GM19240 (cell line): ENCODE measurements around the gene USH1G.
A peak's percentile ranks its signal among the peaks of the same experiment; 100 is the strongest.
"Not testable (repeated sequence)": the region's sequence is repeated elsewhere in the genome, so short reads cannot be mapped to it uniquely, and the experiment has no call there.

ENCODE experiments used
- DNase-seq: peaks from one replicate; pipeline ENCODE4 v3.0.0; 2011; ENCODE audit warnings: low spot score; ENCODE audit not compliant: insufficient read length

The USH1G gene

DNA sequence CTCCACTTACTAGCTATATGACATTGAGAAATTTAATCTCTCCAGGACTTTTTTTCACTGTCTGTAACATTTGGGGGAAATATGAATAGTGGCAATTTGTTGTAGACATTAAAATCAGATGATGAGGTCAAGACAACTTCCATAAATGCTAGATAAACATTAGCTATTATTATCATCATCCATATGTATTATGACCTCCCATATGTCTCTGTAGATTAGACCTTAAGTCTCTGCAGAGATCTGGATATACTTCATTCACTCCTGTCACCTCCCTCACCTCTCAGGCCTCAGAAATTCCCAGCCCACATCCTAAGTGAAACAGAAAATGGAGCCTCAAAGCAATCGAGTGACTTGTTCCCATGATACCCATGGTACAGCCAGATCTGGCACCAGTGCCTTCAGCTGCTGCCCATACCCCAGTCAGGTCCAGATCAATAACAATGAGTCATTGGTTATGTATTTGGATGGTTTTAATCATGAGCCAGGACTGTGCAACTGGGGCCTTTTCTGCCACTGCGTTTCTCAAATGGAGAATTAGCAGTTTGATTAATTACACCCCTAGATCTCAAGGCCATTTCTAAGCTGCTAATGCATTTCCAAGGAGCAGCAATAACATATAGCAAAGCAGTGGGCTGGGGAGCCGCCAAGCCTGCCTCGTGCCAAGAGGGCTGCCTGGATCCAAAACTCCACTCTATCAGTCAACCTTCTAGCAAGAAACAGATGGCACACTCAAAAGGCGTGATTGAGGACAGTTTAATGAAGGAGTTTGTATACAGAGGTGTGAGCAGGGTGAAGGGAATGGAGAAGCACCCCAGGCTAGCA, 47.7 kb downstream of the USH1G start:
- no peak for DNase-seq

DNA sequence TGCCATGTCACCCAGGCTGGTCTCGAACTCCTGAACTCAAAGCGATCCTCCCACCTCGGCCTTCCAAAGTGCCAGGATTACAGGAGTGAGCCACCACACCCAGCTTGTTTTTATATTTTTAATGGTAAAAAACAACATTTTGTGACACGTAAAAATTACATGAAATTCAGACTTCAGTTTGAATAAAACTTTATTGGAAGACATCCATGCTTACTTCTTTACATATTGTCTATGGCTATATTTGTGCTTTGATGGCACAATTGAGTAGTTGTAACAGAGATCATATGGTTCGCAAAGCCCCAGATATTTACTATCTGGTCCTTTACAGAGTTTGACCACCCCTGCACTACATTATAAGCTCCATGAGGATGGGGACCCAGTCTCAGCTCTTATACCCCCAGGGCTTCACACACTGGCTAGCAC, 48.4 kb downstream of the USH1G start:
- no peak for DNase-seq

DNA sequence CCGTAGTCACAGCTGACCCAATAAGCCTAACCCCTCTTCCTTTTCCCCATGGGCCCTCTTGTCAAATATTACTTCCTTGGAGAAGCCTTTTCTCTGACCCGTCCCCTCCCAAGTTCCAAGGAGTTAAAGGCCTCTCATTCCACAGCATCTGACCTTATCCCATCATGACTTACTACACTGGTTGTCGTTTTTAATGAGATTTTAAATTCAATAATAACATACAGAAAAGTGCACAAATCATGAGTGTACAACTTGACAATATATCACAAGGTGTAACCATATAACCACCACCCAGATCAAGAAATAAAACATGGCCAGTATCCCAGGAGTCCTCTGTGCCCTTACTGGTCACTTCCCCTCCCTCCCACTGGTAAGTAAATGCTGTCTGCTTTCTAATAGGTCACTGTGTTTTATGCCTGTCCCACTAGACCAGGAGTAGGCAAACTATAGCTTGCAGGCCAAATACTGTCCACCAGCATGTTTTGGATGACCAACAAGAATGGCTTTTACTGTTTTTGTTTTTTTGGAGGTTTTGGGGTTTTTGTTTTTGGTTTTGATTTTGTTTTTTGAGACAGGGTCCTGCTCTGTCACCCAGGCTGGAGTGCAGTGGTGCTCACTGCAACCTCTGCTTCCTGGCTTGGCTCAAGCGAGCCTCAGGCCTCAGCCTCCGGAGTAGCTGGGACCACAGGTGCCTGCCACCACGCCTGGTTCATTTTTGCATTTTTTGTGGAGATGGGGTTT, 49.0 kb downstream of the USH1G start:
- DNase-seq, result no peak

DNA sequence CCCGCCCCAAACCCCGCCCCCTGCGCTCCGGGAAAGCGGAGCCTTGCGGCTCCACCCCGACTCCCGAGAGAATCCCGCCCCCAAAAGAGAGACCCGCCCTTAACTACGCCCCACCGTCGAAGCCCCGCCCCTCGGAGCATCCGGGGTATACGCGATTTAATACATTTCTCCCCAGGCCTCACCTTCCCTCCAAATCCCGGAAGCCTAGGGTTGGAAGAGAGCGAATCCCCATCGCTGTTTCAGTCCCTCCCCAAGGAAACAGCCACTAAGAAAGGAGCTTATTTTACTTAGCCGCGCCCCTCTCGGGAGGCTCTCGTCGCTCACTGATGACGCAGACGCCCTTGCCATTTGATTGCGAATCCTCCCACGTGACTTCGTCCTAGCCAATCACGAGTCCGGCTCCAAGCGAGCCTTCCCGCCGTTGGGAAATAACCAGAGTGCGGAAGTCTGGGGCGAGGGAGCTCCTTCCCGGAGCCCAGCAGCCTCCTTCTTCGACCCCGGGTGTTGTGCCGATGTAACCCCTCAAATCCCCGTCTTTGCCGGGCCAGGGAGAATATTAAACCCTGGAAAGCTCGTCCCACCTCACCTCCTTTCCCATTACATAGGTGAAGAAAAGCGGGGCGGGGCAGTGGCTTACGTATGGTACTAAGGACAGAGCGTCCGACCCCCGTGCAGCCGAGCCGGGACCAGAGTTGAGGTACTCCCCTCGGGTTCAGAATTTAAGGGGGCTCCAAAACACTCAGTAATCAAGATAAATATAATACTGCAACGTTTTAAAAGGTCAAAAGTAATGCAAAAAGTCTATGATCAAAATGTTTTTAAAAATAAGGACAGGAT, 49.8 kb downstream of the USH1G start:
- peak; percentile 100 for DNase-seq

- DNase-seq, result no peak
Measured at GRCh38 chr17:74872313-74873036, 50.6 kb downstream of the USH1G start, which contains the start of gene FDXR. Gene FDXR (minus strand): TSS chr17:74872994. CDS start chr17:74872944, 50 bp downstream.

DNA sequence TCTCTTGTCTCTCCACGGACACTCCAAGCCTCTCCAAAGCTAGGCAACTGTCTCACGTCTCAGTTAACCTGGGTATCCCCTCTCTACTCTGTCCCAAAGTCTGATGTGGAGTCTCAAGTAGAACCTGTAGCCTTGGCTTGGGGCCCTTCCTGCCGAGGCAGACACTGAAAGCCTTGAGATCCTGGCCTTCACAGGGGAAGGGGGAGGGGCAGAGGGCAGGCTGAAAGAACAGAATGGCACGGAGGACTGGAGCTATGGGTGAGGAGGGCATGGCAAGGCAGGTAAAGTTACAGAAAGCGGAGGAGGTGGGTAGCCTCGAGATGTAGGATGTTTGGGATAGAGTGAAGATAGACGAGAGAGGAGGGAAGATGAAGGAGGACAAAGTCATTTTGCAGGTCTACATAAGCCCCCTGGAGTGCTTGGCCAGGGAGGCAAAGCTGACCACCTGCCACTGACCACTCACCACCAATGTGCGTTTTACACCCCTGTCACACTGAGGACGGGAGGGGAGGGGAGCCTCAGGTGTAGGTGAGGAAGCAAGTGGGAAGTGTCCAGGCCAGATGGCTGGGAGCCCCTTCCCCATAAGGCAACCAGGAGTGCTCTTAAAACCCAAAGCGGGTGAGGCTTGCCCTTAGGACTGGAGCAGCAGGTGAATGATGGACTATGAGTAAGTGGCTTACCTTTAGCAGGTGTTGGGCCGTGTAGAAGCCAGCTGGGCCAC, 51.5 kb downstream of the USH1G start:
- no peak for DNase-seq

GRCh38 chr17:74870512-74870911, 52.5 kb downstream of the USH1G start:
- no peak for DNase-seq

GRCh38 chr17:74870028-74870427, 53.0 kb downstream of the USH1G start:
- DNase-seq, result not testable (repeated sequence)

DNA sequence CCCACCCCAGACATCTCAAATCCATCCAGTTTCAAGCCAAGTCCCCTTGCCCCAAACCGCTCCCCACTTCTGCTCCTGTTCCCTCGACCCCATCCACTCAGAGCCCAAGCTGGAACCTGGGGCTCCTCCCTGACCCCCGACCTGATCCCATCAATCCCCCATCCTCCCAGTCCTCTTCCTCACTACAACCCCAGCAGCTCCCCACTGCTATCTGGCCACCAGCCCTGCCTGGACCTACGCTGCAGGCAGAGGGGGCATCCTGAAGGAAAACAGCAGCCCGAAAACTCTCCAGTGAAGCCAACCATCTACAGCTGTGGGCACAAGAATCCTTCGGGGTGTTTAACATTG, 54.2 kb downstream of the USH1G start:
- no peak for DNase-seq

DNA sequence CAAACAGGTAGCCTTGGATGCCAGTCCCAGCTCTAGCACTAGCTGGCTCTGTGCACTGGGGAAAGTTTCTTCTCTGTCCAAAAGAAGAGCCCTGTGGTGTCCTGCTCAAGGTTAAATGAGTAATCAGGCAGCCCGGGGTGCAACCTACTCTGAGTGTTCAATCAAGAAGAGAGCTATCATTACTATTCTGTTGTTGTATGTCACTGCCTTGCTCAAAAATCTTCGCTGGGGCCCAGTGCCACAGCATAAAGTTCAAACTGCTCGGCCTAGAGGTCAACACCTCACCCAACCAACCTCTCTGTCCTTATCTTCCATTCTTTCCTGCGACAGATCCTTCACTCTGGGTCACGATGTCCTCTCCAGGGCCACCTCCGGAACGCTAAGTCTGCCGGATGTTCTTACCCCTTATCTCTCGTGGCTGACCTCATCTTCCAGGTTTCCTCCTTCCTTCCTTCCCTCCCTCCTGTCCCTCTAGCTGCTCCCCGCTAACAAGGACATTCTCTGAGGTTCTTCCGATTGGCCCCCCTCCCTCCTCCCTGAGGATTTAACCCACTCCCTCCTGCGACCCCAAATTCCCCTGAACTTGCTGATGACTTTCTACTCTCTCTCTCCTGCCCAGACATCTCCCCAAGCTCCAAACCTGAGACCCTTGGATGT, 54.7 kb downstream of the USH1G start:
- DNase-seq, result no peak

DNA sequence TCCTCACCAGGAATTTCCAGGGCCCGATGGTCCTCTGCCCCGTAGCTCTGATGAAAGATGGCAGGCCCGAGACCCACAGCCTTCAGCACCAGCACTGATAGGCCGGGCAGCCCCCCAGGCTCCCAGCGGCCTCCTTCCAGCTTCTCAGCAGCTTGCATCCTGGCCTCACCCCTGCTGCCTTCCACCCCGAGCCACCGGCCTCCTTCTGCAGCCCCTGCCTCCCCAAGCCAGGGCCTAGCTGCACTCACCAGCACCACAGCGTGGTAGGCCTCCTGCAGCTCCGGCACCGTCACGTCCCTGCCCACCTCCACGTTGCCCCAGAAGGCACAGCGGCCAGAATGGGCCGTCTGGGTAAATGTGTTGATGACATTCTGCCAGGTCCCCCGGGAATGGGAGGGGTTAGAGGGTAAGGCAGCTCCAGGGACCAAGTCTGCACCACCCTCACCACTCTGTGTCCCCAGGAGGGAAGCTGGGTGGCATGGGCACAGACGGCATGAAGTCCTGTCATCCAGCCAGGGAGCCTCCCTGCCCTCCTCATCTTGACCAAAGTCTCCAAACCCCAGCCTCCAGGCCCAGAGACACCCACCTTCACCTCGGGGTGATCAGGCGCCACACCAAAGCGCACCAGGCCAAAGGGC, 56.7 kb downstream of the USH1G start:
- no peak for DNase-seq
